Measurements from ENCODE around the gene SPRED3. TPM values are rescaled to one million over a fixed set of nuclear protein-coding genes. Genes with fewer than 3 reads are reported as not detected.

Gene SPRED3
- total RNA-seq, 1 donor from 2014 or later, result 3.2 TPM

GRCh38 chr19:38376576-38376975 is 11.9 kb upstream of the SPRED3 start:
- Mint-ChIP-seq H3K9me3 (ENCODE audit: unreplicated experiment) (no peaks in the 10 kb centered on the region), H3K4me1 (ENCODE audit: unreplicated experiment) (peaks cover 22% of the 10 kb centered on the region), H3K27ac (ENCODE audit: unreplicated experiment) (no peak overlapping the region), H3K27me3 (ENCODE audit: unreplicated experiment) (peaks cover 5% of the 10 kb centered on the region), H3K4me3 (ENCODE audit: unreplicated experiment) (peak overlapping the region; percentile 39), H3K36me3 (ENCODE audit: low read depth, unreplicated experiment) (peaks cover 14% of the 10 kb centered on the region)
- DNase-seq (ENCODE audit: low spot score), result no peak
- no peak for TF ChIP-seq CTCF (IDR thresholded peaks at IDR 0.05; ENCODE audit: unreplicated experiment)

DNA sequence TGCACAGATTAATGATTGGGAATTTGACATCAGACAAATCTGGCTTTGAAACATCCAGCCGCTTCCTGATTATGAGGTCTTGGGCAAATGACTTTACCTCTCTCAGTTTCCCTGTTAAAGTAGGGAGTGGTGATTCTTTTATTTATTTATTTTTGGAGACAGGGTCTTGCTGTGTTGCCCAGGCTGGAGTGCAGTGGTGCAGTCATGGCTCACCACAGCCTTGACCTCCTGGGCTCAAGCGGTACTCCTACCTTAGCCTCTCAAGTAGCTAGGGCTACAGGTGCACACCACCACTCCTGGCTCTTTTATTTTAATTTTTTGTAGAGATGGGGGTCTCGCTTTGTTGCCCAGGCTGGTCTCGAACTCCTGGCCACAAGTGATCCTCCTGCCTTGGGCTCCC is 11.4 kb upstream of the SPRED3 start:
- TF ChIP-seq CTCF (IDR thresholded peaks at IDR 0.05; ENCODE audit: unreplicated experiment), result no peak
- H3K4me3 Mint-ChIP-seq (ENCODE audit: unreplicated experiment), result peak overlapping the region; percentile 39
- H3K27ac Mint-ChIP-seq (ENCODE audit: unreplicated experiment), result no peak overlapping the region
- no peak for DNase-seq (ENCODE audit: low spot score)
- H3K27me3 Mint-ChIP-seq (ENCODE audit: unreplicated experiment), result peaks cover 6% of the 10 kb centered on the region
- peaks cover 19% of the 10 kb centered on the region for H3K36me3 Mint-ChIP-seq (ENCODE audit: low read depth, unreplicated experiment)
- H3K4me1 Mint-ChIP-seq (ENCODE audit: unreplicated experiment), result peaks cover 22% of the 10 kb centered on the region
- H3K9me3 Mint-ChIP-seq (ENCODE audit: unreplicated experiment), result no peaks in the 10 kb centered on the region

GRCh38 chr19:38378866-38379265 is 9.6 kb upstream of the SPRED3 start:
- peaks cover 26% of the 10 kb centered on the region for H3K36me3 Mint-ChIP-seq (ENCODE audit: low read depth, unreplicated experiment)
- H3K9me3 Mint-ChIP-seq (ENCODE audit: unreplicated experiment), result no peaks in the 10 kb centered on the region
- peaks cover 22% of the 10 kb centered on the region for H3K4me1 Mint-ChIP-seq (ENCODE audit: unreplicated experiment)
- H3K27ac Mint-ChIP-seq (ENCODE audit: unreplicated experiment), result no peak overlapping the region
- no peak overlapping the region for H3K4me3 Mint-ChIP-seq (ENCODE audit: unreplicated experiment)
- H3K27me3 Mint-ChIP-seq (ENCODE audit: unreplicated experiment), result peaks cover 6% of the 10 kb centered on the region
- TF ChIP-seq CTCF (IDR thresholded peaks at IDR 0.05; ENCODE audit: unreplicated experiment), result no peak
- no peak for DNase-seq (ENCODE audit: low spot score)

- H3K27ac Mint-ChIP-seq (ENCODE audit: unreplicated experiment), result no peak overlapping the region
- H3K27me3 Mint-ChIP-seq (ENCODE audit: unreplicated experiment), result peaks cover 6% of the 10 kb centered on the region
- TF ChIP-seq CTCF (IDR thresholded peaks at IDR 0.05; ENCODE audit: unreplicated experiment), result no peak
- no peaks in the 10 kb centered on the region for H3K9me3 Mint-ChIP-seq (ENCODE audit: unreplicated experiment)
- H3K4me3 Mint-ChIP-seq (ENCODE audit: unreplicated experiment), result no peak overlapping the region
- DNase-seq (ENCODE audit: low spot score), result no peak
- peaks cover 26% of the 10 kb centered on the region for H3K36me3 Mint-ChIP-seq (ENCODE audit: low read depth, unreplicated experiment)
- H3K4me1 Mint-ChIP-seq (ENCODE audit: unreplicated experiment), result peaks cover 6% of the 10 kb centered on the region
Observed at GRCh38 chr19:38381138-38381537, 7.4 kb upstream of the SPRED3 start.

DNA sequence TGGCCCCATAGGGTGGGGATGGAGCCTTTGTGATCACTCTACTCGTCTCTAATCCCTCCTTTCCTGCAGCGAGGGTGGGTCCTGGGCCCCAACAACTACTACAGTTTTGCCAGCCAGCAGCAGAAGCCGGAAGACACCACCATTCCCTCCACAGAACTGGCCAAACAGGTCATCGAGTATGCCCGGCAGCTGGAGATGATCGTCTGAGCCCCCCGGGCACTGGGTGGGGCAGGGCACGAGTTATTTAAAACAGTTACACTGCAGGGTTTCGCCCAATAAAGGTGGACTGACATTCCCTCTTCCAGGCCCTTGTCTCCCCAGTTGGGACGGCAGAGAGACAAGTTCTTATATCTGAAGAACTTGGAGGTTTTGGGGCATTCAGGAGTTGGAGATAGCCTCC is 5.3 kb upstream of the SPRED3 start:
- Mint-ChIP-seq H3K27ac (ENCODE audit: unreplicated experiment) (no peak overlapping the region), H3K9me3 (ENCODE audit: unreplicated experiment) (no peaks in the 10 kb centered on the region), H3K27me3 (ENCODE audit: unreplicated experiment) (peaks cover 15% of the 10 kb centered on the region), H3K4me1 (ENCODE audit: unreplicated experiment) (peaks cover 7% of the 10 kb centered on the region), H3K36me3 (ENCODE audit: low read depth, unreplicated experiment) (peaks cover 26% of the 10 kb centered on the region), H3K4me3 (ENCODE audit: unreplicated experiment) (no peak overlapping the region)
- no peak for TF ChIP-seq CTCF (IDR thresholded peaks at IDR 0.05; ENCODE audit: unreplicated experiment)
- DNase-seq (ENCODE audit: low spot score), result no peak

Data from endothelial cell (in vitro differentiated cells).